K562 (cell line): ENCODE data around the gene ARL8A. TPM values are rescaled to one million over a fixed set of nuclear protein-coding genes. Genes with fewer than 3 reads are reported as not detected.

Source experiments
- ATAC-seq: fragments of 200-7000 bp; cut with Tn5 transposase; 3 replicates; pipeline ENCODE4 v1.9.1; 2020; ENCODE audit warnings: moderate library complexity
- BruUV-seq: library from RNA; stranded (reverse); fragments of 400-500 nt; replicated peaks from 2 replicates; lab custom pipeline; 2021; lab: Mats Ljungman, UMichigan
- CTCF ChIA-PET: fragments of 300-600 bp; formaldehyde crosslinking; extraction: SDS; loops from one replicate; lab custom pipeline; 2021; ENCODE audit warnings: low intra/inter-chr PET ratio; lab: Yijun Ruan, JAX
- POLR2A ChIA-PET: fragments of 300-600, 350-650 bp; sonication (Branson Sonifier 250); formaldehyde crosslinking; extraction: SDS; loops from one replicate; lab custom pipeline; 2021; ENCODE audit warnings: antibody characterized with exemption, inconsistent platforms; lab: Yijun Ruan, JAX
- DNase-seq, 4 experiments: peaks; one replicate each; pipeline versions ENCODE4 v3.0.0 to v3.0.0-alpha.2; 2011 to 2018; ENCODE audit warnings: low spot score in 3 of 4, mixed read lengths in 3 of 4; ENCODE audit errors: extremely low read depth in 1 of 4
- FAIRE-seq: peaks from 2 replicates; lab custom pipeline; 2011; peaks lifted over from hg19 to GRCh38; lab: Jason Lieb, UNC
- H2AFZ ChIP-seq: 2 replicates; pipeline ENCODE4 v1.6.0; 2011; ENCODE audit warnings: low read depth, low read length, control low read depth, inconsistent platforms
- H3K27ac ChIP-seq: fragments of 200-600 bp; 3 replicates; pipeline ENCODE4 v1.8.0; 2011; ENCODE audit warnings: low read depth, mild to moderate bottlenecking, control low read depth, inconsistent platforms, low read length, moderate library complexity, mixed read lengths; ENCODE audit errors: extremely low read depth
- H3K27me3 ChIP-seq, 2 experiments: fragments of 300-600 bp in 1 of 2; 2 replicates in 1 of 2; 3 replicates in 1 of 2; pipeline versions ENCODE4 v1.6.0 to v1.8.0; 2011; ENCODE audit warnings: inconsistent platforms in 2 of 2, low read length in 2 of 2, mild to moderate bottlenecking in 1 of 2, mixed read lengths in 1 of 2, moderate library complexity in 1 of 2; ENCODE audit not compliant: control insufficient read depth in 2 of 2, insufficient read depth in 2 of 2
- H3K36me3 ChIP-seq: fragments of 300-600 bp; 3 replicates; pipeline ENCODE4 v1.8.0; 2011; ENCODE audit warnings: mild to moderate bottlenecking, low read length, inconsistent platforms; ENCODE audit not compliant: control insufficient read depth, insufficient read depth
- H3K4me1 ChIP-seq, 2 experiments: fragments of 200-600 bp in 1 of 2; replicated peaks in 1 of 2; 2 replicates in 1 of 2; 3 replicates in 1 of 2; pipeline versions ENCODE4 v1.5.1 to v1.8.0; 2011; ENCODE audit warnings: inconsistent platforms in 2 of 2, low read length in 2 of 2, mild to moderate bottlenecking in 1 of 2, mixed read lengths in 1 of 2, moderate library complexity in 1 of 2; ENCODE audit not compliant: control insufficient read depth in 2 of 2, insufficient read depth in 2 of 2
- H3K4me2 ChIP-seq: 2 replicates; pipeline ENCODE4 v1.6.1; 2011; ENCODE audit warnings: low read length, control low read depth, inconsistent platforms, mixed read lengths; ENCODE audit not compliant: insufficient read depth
- H3K4me3 ChIP-seq: fragments of 200-600 bp; sonication (generic), shearing (Covaris generic); 2 replicates; pipeline ENCODE4 v1.5.1; 2016; ENCODE audit warnings: control low read depth, inconsistent platforms
- H3K79me2 ChIP-seq: fragments of 200-600 bp; 3 replicates; pipeline ENCODE4 v1.8.0; 2011; ENCODE audit warnings: low read length, inconsistent platforms; ENCODE audit not compliant: control insufficient read depth, insufficient read depth
- H3K9ac ChIP-seq, 2 experiments: 2 replicates each; pipeline versions ENCODE4 v1.6.0 to v1.6.1; 2011; ENCODE audit warnings: low read depth in 2 of 2, low read length in 2 of 2, control low read depth in 1 of 2, inconsistent platforms in 1 of 2, mild to moderate bottlenecking in 1 of 2, mixed read lengths in 1 of 2; ENCODE audit not compliant: insufficient read depth in 1 of 2
- H3K9me1 ChIP-seq: one replicate; pipeline ENCODE4 v1.6.0; 2011; ENCODE audit warnings: inconsistent platforms, mild to moderate bottlenecking, low read length, moderate library complexity; ENCODE audit not compliant: control insufficient read depth, insufficient read depth
- H3K9me3 ChIP-seq: replicated peaks from 2 replicates; pipeline ENCODE4 v1.5.1; 2011; ENCODE audit warnings: low read depth, low read length, inconsistent platforms; ENCODE audit not compliant: control insufficient read depth, insufficient read depth
- H4K20me1 ChIP-seq: replicated peaks from 2 replicates; pipeline ENCODE4 v1.6.1; 2011; ENCODE audit warnings: low read length, inconsistent platforms, mixed read lengths; ENCODE audit not compliant: control insufficient read depth, insufficient read depth
- GABPB1 ChIP-seq: sonication (generic); formaldehyde crosslinking; IDR thresholded peaks from 2 replicates; pipeline ENCODE4 v1.8.0; 2022; ENCODE audit warnings: mild to moderate bottlenecking, missing genetic modification reagents
- MIER1 ChIP-seq: fragments of 450-650 bp; IDR thresholded peaks from 2 replicates; pipeline ENCODE4 v1.6.1; 2016; ENCODE audit warnings: antibody characterized with exemption, mild to moderate bottlenecking, low read depth
- NUFIP1 ChIP-seq: fragments of 450-650 bp; IDR thresholded peaks from 2 replicates; pipeline ENCODE4 v1.6.1; 2018; ENCODE audit not compliant: partially characterized antibody
- RB1 ChIP-seq: fragments of 450-650 bp; IDR thresholded peaks from 2 replicates; pipeline ENCODE4 v1.6.1; 2017; ENCODE audit warnings: low read depth, mild to moderate bottlenecking
- RBBP5 ChIP-seq: fragments of 200-600 bp; sonication (generic); IDR thresholded peaks from 2 replicates; pipeline ENCODE4 v1.6.1; 2012; ENCODE audit warnings: borderline replicate concordance, mild to moderate bottlenecking, low read length, control low read depth, inconsistent platforms; ENCODE audit not compliant: insufficient read depth, poor library complexity, severe bottlenecking
- RCOR1 ChIP-seq, 2 experiments: IDR thresholded peaks; 2 replicates each; pipeline ENCODE4 v1.6.1; 2012; ENCODE audit warnings: low read depth in 2 of 2, low read length in 2 of 2, borderline replicate concordance in 1 of 2, improper control_type of control experiment in 1 of 2
- SAP30 ChIP-seq: fragments of 200-600 bp; sonication (generic); IDR thresholded peaks from 2 replicates; pipeline ENCODE4 v1.6.1; 2012; ENCODE audit warnings: borderline replicate concordance, low read depth, mild to moderate bottlenecking, moderate library complexity, low read length, control low read depth, inconsistent platforms; ENCODE audit not compliant: insufficient read depth, poor library complexity, severe bottlenecking
- SMARCC2 ChIP-seq: fragments of 450-650 bp; IDR thresholded peaks from 2 replicates; pipeline ENCODE4 v1.6.1; 2017; ENCODE audit warnings: antibody characterized with exemption, moderate library complexity, mild to moderate bottlenecking, low read depth
- TAF1 ChIP-seq: IDR thresholded peaks from 2 replicates; pipeline ENCODE4 v1.6.1; 2011; ENCODE audit warnings: mild to moderate bottlenecking, low read length, moderate library complexity; ENCODE audit not compliant: insufficient read depth, control insufficient read depth, severe bottlenecking; ENCODE audit errors: extremely low read depth
- UBTF ChIP-seq, 2 experiments: IDR thresholded peaks; 2 replicates each; pipeline ENCODE4 v1.6.1; 2012; ENCODE audit warnings: improper control_type of control experiment in 2 of 2, low read depth in 2 of 2, low read length in 2 of 2, borderline replicate concordance in 1 of 2
- YBX1 ChIP-seq: fragments of 450-650 bp; IDR thresholded peaks from 2 replicates; pipeline ENCODE4 v1.7.1; 2016; ENCODE audit warnings: mild to moderate bottlenecking
- ZBTB7A ChIP-seq: IDR thresholded peaks from 2 replicates; pipeline ENCODE4 v1.6.1; 2011; ENCODE audit warnings: low read depth, mild to moderate bottlenecking, low read length, moderate library complexity, borderline replicate concordance; ENCODE audit not compliant: control insufficient read depth
- ZEB2 ChIP-seq: fragments of 450-650 bp; IDR thresholded peaks from 2 replicates; pipeline ENCODE4 v1.6.1; 2016
- ZNF316 ChIP-seq: fragments of 450-650 bp; IDR thresholded peaks from 2 replicates; pipeline ENCODE4 v1.6.1; 2016
- ZNF644 ChIP-seq: fragments of 200-800 bp; sonication (Bioruptor generic); IDR thresholded peaks from 2 replicates; pipeline ENCODE4 v1.6.1; 2016; ENCODE audit warnings: low read depth, missing genetic modification characterization, missing compliant biosample characterization
- ZNF785 ChIP-seq: fragments of 250-450 bp; sonication (Bioruptor Pico); IDR thresholded peaks from 2 replicates; pipeline ENCODE4 v1.4.0; 2020; ENCODE audit warnings: mild to moderate bottlenecking
- WGBS: fragments of 100-300 bp; shearing (Covaris generic); methylation state at CpG from one replicate; pipeline ENCODE4 v1.1.6; 2016; ENCODE audit warnings: low coverage, mixed read lengths; ENCODE audit not compliant: insufficient coverage; ENCODE audit errors: missing lambda C conversion rate; 5-methylcytosine and 5-hydroxymethylcytosine counted together
- in situ Hi-C: fragments of 300-500 bp; cut with MboI; formaldehyde crosslinking; loops from 4 replicates; pipeline ENCODE4 v1.15.0; 2018; ENCODE audit warnings: inconsistent platforms, mixed read lengths
- intact Hi-C: fragments of 100-400 bp; cut with micrococcal nuclease; formaldehyde crosslinking; loops from 2 replicates; pipeline ENCODE4 v1.14.2; 2022
- polyA plus RNA-seq, 8 experiments: library from polyadenylated mRNA; depleted of rRNA in 4 of 8; stranded (reverse) in 5 of 8; unstranded in 3 of 8; fragments of >200 nt; fragmentation: Nextera tagmentation in 2 of 8; fragmentation: Illumina TruSeq in 1 of 8; extraction: Ambion mirVana in 2 of 8; extraction: Trizol in 1 of 8; gene quantifications; 2 replicates each; pipeline versions ENCODE4 v1.2.1 to v1.2.3, GENCODE V29; 2011 to 2014; ENCODE audit warnings: inconsistent platforms in 1 of 8, missing spikeins in 1 of 8
- total RNA-seq, 7 experiments: library from RNA; depleted of rRNA in 6 of 7; stranded (reverse); fragments of >200 nt in 6 of 7; fragmentation: Illumina TruSeq in 2 of 7; extraction: Trizol in 2 of 7; gene quantifications; 2 replicates each; pipeline versions ENCODE4 v1.2.1 to v1.2.3, GENCODE V29; 2011 to 2021; ENCODE audit warnings: low replicate concordance in 1 of 7
- TF ChIP-seq, protein P1 (sequence below), 2 experiments: IDR thresholded peaks; 2 replicates each; pipeline ENCODE4 v1.6.1; 2011; ENCODE audit warnings: borderline replicate concordance in 1 of 2, control low read depth in 1 of 2, low read depth in 1 of 2, low read length in 1 of 2, mild to moderate bottlenecking in 1 of 2, mixed read lengths in 1 of 2, moderate library complexity in 1 of 2; ENCODE audit not compliant: insufficient read depth in 1 of 2, insufficient read length in 1 of 2, poor library complexity in 1 of 2, severe bottlenecking in 1 of 2; ENCODE audit errors: extremely low read depth in 1 of 2

Gene ARL8A
- total and polyA plus RNA-seq, 9 of the 15 experiments (the other 6 are each of a cell fraction or from before 2014, with no cell fraction given): 0.17 to 27.3 (median 15.6) TPM

GRCh38 chr1:202165267-202165941 is 20.9 kb upstream of the ARL8A start:
- ChIA-PET POLR2A (interaction anchor here (0.6 to 1.8 kb wide), 10 partner anchors 9 to 135 kb away, joined by 3 to 8 read pairs (median 4); partner anchors contain the start of gene ARL8A), CTCF (no interaction called here)
- peak overlapping the region; percentile 89 to 92 for H3K9ac ChIP-seq
- H3K79me2 ChIP-seq: peaks cover 70% of the 10 kb centered on the region
- intact Hi-C loops: no loop called here
- no TSS peak for BruUV-seq
- H3K27me3 ChIP-seq: no peaks in the 10 kb centered on the region
- peak overlapping the region; percentile 20; the same call in 1 of the 2 replicates for H2AFZ ChIP-seq
- in situ Hi-C loops: no loop called here
- H3K9me3 ChIP-seq: no peaks in the 10 kb centered on the region
- H3K4me3 ChIP-seq: peak overlapping the region; percentile 45
- H3K4me1 ChIP-seq: peaks cover 63 to 85% of the 10 kb centered on the region in 2 experiments
- peaks cover 23% of the 10 kb centered on the region; the same call in 2 of the 3 replicates for H3K36me3 ChIP-seq
- peak; percentile 77 to 94 (median 81) for DNase-seq
- peak; percentile 12 for ATAC-seq
- H3K9me1 ChIP-seq: no peaks in the 10 kb centered on the region
- WGBS: 6% methylated on average over 20 of the region's 20 CpGs
- FAIRE-seq: no peak
- H3K27ac ChIP-seq: peak overlapping the region; percentile 99
- peak overlapping the region; percentile 90 for H3K4me2 ChIP-seq
- H4K20me1 ChIP-seq: no peaks in the 10 kb centered on the region
- TF ChIP-seq SAP30: peak; percentile 10
- peak; percentile 25 for TF ChIP-seq RBBP5
- TF ChIP-seq RB1: 0 out of 2 replicates have a peak, but pooled peaks have one; percentile 29
- 0 out of 4 replicates have a peak, but pooled peaks of 1 of the 2 experiments have one; percentile 18 for TF ChIP-seq UBTF (IDR thresholded peaks at IDR 0.05; ENCODE audit: borderline replicate concordance in 1 of 2, low read depth in 2 of 2, low read length in 2 of 2)
- TF ChIP-seq ZNF644 (tag): no peak
- no peak for TF ChIP-seq ZNF785
- TF ChIP-seq, protein P1, sequence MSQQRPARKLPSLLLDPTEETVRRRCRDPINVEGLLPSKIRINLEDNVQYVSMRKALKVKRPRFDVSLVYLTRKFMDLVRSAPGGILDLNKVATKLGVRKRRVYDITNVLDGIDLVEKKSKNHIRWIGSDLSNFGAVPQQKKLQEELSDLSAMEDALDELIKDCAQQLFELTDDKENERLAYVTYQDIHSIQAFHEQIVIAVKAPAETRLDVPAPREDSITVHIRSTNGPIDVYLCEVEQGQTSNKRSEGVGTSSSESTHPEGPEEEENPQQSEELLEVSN (IDR thresholded peaks at IDR 0.05; ENCODE audit: borderline replicate concordance in 1 of 2, extremely low read depth in 1 of 2, insufficient read depth in 1 of 2, insufficient read length in 1 of 2, low read depth in 1 of 2, low read length in 1 of 2, poor library complexity in 1 of 2, severe bottlenecking in 1 of 2): peak in 1 of 2 experiments; percentile 18
- peak; percentile 41; the same call in 1 of the 2 replicates for TF ChIP-seq GABPB1 (CRISPR knock-in tag)
- 0 out of 4 replicates have a peak, but pooled peaks of 1 of the 2 experiments have one; percentile 60 for TF ChIP-seq RCOR1 (IDR thresholded peaks at IDR 0.05; ENCODE audit: borderline replicate concordance in 1 of 2, low read depth in 2 of 2, low read length in 2 of 2)
- peak; percentile 50 for TF ChIP-seq ZEB2
- no peak for TF ChIP-seq YBX1
- no peak for TF ChIP-seq SMARCC2
- peak; percentile 60 for TF ChIP-seq ZNF316
- TF ChIP-seq NUFIP1: no peak
- no peak for TF ChIP-seq MIER1
- TF ChIP-seq ZBTB7A: peak; percentile 91
- TF ChIP-seq TAF1: peak; percentile 10
